GM12878 (cell line): ENCODE results near the gene SNED1.

Experiments
- EZH2 ChIP-seq: IDR thresholded peaks from 2 replicates; pipeline ENCODE4 v1.6.1; 2012; ENCODE audit warnings: low read depth, mild to moderate bottlenecking, control low read depth, inconsistent platforms, low read length, borderline replicate concordance; ENCODE audit not compliant: control insufficient read depth
- HDGF ChIP-seq: fragments of 450-650 bp; IDR thresholded peaks from 2 replicates; pipeline ENCODE4 v1.6.1; 2016; ENCODE audit warnings: antibody characterized with exemption
- POLR2A ChIP-seq: IDR thresholded peaks from 2 replicates; pipeline ENCODE4 v1.6.1; 2011; ENCODE audit warnings: low read depth, mild to moderate bottlenecking, low read length
- SUZ12 ChIP-seq: fragments of 200-600 bp; sonication (generic); IDR thresholded peaks from one replicate; pipeline ENCODE4 v1.6.1; 2018; ENCODE audit warnings: antibody characterized with exemption, mild to moderate bottlenecking; ENCODE audit not compliant: unreplicated experiment
- ZNF274 ChIP-seq: IDR thresholded peaks from one replicate; pipeline ENCODE4 v1.8.0; 2011; ENCODE audit not compliant: insufficient read length, insufficient read depth
- ZNF384 ChIP-seq: IDR thresholded peaks from 2 replicates; pipeline ENCODE4 v1.6.1; 2012; ENCODE audit warnings: low read depth, mild to moderate bottlenecking, low read length, improper control_type of control experiment, borderline replicate concordance
- TF ChIP-seq, protein P1 (sequence below): fragments of 450-650 bp; IDR thresholded peaks from 2 replicates; pipeline ENCODE4 v1.6.1; 2017; ENCODE audit warnings: mild to moderate bottlenecking, moderate library complexity
- TF ChIP-seq, protein P2 (sequence below): fragments of 450-650 bp; IDR thresholded peaks from 2 replicates; pipeline ENCODE4 v1.6.1; 2016; ENCODE audit warnings: mild to moderate bottlenecking, moderate library complexity, borderline replicate concordance
- TF ChIP-seq, protein P3 (sequence below): fragments of 450-650 bp; IDR thresholded peaks from 2 replicates; pipeline ENCODE4 v1.6.1; 2017; ENCODE audit warnings: mild to moderate bottlenecking, moderate library complexity
- TF ChIP-seq, protein P4 (sequence below): IDR thresholded peaks from 2 replicates; pipeline ENCODE4 v1.6.1; 2012; ENCODE audit warnings: low read depth, low read length, improper control_type of control experiment
- TF ChIP-seq, protein P5 (sequence below), 3 experiments: IDR thresholded peaks in 2 of 3; conservative IDR thresholded peaks in 1 of 3; 2 replicates each; pipeline ENCODE4 v1.5.1; 2011; ENCODE audit warnings: low read depth in 3 of 3, low read length in 3 of 3, mild to moderate bottlenecking in 3 of 3, control low read depth in 2 of 3, moderate library complexity in 2 of 3, inconsistent platforms in 1 of 3, mixed read lengths in 1 of 3; ENCODE audit not compliant: control insufficient read depth in 2 of 3, insufficient read depth in 1 of 3; ENCODE audit errors: extremely low read depth in 1 of 3

DNA sequence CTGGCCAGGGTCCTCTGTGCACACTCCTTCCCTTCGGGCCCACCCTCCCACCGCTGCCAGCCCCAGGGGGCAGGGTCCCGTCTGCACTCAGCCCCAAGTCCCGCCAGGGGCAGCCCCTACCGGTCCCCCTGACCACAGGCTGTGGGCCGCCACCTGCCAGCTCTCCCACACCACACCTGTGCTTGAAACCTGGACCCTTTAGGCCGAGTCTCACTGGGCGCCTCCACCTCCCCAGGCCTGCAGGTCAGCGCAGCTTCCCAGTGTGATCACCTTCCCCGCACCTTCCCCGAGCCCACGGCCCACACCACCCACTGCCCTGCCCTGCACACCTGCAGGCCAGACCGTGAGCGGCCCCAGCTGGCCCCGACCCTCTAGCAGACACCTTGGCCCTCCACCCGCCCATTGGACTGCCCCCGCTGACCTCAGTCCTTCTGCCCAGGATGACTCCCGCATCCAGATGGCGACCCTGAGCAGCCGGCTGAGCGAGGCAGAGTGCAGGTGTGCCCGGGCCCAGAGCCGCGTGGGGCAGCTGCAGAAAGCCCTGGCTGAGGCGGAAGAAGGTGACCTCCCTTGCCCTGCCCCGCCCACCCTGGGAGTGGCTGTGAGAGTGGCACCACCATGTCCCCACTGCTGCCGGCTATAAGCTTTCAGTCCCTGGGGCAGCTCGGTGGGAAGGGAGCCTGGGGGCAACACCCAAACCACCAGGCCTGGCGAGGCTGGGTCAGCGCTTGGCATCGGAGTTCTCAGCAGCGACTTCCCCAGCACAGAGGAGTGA is 31.3 kb upstream of the SNED1 start:
- TF ChIP-seq, protein P1, sequence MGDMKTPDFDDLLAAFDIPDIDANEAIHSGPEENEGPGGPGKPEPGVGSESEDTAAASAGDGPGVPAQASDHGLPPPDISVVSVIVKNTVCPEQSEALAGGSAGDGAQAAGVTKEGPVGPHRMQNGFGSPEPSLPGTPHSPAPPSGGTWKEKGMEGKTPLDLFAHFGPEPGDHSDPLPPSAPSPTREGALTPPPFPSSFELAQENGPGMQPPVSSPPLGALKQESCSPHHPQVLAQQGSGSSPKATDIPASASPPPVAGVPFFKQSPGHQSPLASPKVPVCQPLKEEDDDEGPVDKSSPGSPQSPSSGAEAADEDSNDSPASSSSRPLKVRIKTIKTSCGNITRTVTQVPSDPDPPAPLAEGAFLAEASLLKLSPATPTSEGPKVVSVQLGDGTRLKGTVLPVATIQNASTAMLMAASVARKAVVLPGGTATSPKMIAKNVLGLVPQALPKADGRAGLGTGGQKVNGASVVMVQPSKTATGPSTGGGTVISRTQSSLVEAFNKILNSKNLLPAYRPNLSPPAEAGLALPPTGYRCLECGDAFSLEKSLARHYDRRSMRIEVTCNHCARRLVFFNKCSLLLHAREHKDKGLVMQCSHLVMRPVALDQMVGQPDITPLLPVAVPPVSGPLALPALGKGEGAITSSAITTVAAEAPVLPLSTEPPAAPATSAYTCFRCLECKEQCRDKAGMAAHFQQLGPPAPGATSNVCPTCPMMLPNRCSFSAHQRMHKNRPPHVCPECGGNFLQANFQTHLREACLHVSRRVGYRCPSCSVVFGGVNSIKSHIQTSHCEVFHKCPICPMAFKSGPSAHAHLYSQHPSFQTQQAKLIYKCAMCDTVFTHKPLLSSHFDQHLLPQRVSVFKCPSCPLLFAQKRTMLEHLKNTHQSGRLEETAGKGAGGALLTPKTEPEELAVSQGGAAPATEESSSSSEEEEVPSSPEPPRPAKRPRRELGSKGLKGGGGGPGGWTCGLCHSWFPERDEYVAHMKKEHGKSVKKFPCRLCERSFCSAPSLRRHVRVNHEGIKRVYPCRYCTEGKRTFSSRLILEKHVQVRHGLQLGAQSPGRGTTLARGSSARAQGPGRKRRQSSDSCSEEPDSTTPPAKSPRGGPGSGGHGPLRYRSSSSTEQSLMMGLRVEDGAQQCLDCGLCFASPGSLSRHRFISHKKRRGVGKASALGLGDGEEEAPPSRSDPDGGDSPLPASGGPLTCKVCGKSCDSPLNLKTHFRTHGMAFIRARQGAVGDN: no peak
- TF ChIP-seq, protein P2, sequence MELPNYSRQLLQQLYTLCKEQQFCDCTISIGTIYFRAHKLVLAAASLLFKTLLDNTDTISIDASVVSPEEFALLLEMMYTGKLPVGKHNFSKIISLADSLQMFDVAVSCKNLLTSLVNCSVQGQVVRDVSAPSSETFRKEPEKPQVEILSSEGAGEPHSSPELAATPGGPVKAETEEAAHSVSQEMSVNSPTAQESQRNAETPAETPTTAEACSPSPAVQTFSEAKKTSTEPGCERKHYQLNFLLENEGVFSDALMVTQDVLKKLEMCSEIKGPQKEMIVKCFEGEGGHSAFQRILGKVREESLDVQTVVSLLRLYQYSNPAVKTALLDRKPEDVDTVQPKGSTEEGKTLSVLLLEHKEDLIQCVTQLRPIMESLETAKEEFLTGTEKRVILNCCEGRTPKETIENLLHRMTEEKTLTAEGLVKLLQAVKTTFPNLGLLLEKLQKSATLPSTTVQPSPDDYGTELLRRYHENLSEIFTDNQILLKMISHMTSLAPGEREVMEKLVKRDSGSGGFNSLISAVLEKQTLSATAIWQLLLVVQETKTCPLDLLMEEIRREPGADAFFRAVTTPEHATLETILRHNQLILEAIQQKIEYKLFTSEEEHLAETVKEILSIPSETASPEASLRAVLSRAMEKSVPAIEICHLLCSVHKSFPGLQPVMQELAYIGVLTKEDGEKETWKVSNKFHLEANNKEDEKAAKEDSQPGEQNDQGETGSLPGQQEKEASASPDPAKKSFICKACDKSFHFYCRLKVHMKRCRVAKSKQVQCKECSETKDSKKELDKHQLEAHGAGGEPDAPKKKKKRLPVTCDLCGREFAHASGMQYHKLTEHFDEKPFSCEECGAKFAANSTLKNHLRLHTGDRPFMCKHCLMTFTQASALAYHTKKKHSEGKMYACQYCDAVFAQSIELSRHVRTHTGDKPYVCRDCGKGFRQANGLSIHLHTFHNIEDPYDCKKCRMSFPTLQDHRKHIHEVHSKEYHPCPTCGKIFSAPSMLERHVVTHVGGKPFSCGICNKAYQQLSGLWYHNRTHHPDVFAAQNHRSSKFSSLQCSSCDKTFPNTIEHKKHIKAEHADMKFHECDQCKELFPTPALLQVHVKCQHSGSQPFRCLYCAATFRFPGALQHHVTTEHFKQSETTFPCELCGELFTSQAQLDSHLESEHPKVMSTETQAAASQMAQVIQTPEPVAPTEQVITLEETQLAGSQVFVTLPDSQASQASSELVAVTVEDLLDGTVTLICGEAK: no peak
- TF ChIP-seq EZH2 (no peak), POLR2A (no peak), ZNF384 (no peak), SUZ12 (no peak), HDGF (no peak), ZNF274 (no peak)
- TF ChIP-seq, protein P3, sequence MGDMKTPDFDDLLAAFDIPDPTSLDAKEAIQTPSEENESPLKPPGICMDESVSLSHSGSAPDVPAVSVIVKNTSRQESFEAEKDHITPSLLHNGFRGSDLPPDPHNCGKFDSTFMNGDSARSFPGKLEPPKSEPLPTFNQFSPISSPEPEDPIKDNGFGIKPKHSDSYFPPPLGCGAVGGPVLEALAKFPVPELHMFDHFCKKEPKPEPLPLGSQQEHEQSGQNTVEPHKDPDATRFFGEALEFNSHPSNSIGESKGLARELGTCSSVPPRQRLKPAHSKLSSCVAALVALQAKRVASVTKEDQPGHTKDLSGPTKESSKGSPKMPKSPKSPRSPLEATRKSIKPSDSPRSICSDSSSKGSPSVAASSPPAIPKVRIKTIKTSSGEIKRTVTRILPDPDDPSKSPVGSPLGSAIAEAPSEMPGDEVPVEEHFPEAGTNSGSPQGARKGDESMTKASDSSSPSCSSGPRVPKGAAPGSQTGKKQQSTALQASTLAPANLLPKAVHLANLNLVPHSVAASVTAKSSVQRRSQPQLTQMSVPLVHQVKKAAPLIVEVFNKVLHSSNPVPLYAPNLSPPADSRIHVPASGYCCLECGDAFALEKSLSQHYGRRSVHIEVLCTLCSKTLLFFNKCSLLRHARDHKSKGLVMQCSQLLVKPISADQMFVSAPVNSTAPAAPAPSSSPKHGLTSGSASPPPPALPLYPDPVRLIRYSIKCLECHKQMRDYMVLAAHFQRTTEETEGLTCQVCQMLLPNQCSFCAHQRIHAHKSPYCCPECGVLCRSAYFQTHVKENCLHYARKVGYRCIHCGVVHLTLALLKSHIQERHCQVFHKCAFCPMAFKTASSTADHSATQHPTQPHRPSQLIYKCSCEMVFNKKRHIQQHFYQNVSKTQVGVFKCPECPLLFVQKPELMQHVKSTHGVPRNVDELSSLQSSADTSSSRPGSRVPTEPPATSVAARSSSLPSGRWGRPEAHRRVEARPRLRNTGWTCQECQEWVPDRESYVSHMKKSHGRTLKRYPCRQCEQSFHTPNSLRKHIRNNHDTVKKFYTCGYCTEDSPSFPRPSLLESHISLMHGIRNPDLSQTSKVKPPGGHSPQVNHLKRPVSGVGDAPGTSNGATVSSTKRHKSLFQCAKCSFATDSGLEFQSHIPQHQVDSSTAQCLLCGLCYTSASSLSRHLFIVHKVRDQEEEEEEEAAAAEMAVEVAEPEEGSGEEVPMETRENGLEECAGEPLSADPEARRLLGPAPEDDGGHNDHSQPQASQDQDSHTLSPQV: no peak
- TF ChIP-seq, protein P4, sequence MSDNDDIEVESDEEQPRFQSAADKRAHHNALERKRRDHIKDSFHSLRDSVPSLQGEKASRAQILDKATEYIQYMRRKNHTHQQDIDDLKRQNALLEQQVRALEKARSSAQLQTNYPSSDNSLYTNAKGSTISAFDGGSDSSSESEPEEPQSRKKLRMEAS: no peak
- TF ChIP-seq, protein P5, sequence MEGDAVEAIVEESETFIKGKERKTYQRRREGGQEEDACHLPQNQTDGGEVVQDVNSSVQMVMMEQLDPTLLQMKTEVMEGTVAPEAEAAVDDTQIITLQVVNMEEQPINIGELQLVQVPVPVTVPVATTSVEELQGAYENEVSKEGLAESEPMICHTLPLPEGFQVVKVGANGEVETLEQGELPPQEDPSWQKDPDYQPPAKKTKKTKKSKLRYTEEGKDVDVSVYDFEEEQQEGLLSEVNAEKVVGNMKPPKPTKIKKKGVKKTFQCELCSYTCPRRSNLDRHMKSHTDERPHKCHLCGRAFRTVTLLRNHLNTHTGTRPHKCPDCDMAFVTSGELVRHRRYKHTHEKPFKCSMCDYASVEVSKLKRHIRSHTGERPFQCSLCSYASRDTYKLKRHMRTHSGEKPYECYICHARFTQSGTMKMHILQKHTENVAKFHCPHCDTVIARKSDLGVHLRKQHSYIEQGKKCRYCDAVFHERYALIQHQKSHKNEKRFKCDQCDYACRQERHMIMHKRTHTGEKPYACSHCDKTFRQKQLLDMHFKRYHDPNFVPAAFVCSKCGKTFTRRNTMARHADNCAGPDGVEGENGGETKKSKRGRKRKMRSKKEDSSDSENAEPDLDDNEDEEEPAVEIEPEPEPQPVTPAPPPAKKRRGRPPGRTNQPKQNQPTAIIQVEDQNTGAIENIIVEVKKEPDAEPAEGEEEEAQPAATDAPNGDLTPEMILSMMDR (IDR thresholded peaks at IDR 0.05 in 2 of 3, conservative IDR thresholded peaks at IDR 0.05 in 1 of 3; ENCODE audit: control insufficient read depth in 2 of 3, extremely low read depth in 1 of 3, insufficient read depth in 1 of 3, low read depth in 3 of 3, low read length in 3 of 3): no peak
